Inferior parietal cortex (tissue), 1 donor: ENCODE data around the gene PUM2.

Source experiments
- DNase-seq: peaks from one replicate; pipeline ENCODE4 v3.0.0-alpha.2; 2016; ENCODE audit errors: extremely low spot score

PUM2 gene

DNA sequence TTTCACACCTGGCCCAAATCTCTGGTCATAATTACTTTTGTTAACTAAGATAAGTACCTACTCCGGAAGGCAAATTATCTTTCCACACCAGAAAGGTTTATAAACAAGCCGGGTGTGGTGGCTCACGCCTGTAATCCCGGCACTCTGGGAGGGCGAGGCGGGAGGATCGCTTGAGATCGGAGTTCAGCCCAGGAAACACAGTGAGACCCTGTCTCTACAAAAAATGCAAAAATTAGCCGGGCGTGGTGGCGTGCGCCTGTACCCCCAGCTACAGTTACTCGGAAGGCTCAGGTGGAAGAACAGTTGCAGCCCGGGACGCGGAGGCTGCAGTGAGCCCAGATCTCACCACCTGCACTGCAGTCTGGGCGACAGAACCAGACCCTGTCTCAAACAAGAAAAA is 2.1 kb downstream of the PUM2 start:
- DNase-seq: no peak

DNA sequence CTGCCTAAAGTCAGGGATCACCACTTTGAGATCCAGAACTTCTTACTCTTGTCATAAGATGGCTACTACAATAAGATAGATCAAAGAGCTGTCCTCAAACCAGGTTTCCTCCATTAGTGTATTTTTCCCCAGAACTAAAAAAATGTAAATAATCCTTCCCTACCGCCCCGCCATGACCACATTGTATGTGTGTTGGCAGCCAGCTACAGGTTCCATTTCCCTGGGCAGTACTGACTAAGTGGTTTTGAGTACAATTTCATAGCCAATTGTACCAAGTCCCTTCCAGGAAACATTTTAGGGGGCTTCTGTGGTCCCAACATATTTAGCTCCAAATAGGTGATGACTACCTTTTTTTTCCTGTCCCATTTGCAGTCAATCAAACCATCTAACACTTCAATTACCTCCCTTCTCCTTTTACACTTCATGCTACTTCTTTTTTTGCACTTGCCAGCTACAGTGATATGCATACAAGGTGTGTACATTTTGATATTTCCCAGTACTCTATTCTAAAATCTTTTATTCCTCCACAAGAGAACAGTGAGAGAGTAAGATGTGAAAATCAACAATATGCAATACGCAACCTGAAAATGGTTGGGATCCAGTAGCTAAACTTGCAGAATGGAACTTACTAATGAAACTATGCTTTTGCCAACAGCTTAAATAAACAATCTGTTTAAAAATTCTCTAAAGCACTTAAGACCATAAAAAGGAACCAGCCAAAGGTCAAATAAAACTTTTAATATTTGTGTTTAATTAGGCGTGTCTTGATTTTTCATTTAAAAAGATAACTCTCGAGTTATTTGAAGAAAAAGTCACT is 3.9 kb downstream of the PUM2 start:
- no peak for DNase-seq

- no peak for DNase-seq
Measured at GRCh38 chr2:20343128-20343527, 7.5 kb downstream of the PUM2 start.

DNA sequence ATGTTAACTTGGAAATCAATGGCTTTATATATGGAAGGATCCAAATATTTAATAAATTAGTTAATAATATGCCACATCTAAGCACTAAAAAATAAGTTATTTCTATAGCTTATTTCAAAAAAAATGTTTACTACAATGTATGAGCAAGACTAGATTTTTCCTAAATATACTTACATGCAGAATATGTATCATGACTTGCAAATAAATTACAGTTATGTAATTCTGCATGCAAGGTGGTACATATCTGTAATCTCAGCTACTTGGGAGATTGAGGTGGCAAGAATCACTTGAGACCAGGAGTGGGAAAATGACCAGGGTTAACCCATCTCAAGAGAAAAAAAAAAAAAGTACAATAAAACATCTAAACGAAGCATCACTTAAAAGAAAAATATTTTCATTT is 11.6 kb downstream of the PUM2 start:
- DNase-seq: no peak

DNA sequence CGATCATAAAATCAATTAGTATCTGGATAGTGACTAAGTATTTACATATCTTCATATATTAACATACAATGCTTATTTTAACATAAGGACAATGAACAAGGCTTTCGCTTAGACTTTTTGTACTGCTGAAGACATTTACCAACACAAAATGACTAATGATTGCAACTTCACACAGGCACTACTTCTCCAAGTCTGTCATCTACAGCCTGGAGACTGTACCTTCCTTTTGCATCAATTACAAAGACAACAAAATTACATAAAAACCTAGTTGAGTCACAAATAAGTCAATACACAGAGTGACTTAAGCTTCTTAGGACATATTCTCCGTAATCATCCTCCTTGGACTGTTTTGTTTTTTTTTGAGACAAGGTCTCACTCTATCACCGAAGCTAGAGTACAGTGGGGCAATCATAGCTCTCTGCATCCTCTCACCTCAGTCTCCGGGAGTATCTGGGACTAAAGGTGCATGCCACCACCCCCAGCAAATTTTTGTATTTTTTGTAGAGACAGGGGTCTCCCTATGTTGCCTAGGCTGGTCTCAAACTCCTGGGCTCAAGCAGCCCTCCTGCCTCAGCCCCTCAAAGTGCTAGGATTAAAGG is 15.9 kb downstream of the PUM2 start:
- no peak for DNase-seq

GRCh38 chr2:20333738-20334137 is 16.9 kb downstream of the PUM2 start:
- no peak for DNase-seq

- no peak for DNase-seq
Measured at GRCh38 chr2:20330192-20330591, 20.5 kb downstream of the PUM2 start.

- DNase-seq: no peak
Measured at GRCh38 chr2:20327370-20327769, 23.3 kb downstream of the PUM2 start.

DNA sequence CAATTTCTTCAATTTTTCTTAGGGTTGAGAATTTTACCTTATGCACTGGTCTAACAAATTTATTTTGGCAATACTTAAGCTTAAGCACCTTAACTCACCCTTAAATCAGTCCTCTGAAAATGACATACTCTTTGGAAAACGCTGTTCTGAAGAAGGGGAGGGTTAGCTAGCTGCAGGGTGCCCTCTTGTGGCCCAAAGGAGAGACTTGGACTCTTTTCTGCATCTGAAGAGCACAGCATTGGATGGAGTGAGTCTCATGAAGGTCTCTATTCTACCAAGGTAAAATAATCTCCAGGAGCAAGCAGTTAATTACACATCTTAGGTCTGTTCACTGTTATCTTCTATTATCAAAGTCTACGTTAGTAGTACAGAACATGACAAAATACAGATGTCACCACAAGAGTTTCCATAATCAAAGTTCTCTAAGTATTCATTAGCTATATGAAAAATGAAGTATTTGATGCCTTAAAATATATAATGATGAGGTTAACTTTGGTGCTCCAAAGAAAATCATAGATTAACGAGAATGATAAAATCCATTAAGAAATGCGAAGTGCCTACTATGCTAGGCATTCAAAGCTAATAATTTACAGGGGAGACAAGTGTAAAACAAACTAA is 24.4 kb downstream of the PUM2 start:
- DNase-seq: peak; percentile 72

DNA sequence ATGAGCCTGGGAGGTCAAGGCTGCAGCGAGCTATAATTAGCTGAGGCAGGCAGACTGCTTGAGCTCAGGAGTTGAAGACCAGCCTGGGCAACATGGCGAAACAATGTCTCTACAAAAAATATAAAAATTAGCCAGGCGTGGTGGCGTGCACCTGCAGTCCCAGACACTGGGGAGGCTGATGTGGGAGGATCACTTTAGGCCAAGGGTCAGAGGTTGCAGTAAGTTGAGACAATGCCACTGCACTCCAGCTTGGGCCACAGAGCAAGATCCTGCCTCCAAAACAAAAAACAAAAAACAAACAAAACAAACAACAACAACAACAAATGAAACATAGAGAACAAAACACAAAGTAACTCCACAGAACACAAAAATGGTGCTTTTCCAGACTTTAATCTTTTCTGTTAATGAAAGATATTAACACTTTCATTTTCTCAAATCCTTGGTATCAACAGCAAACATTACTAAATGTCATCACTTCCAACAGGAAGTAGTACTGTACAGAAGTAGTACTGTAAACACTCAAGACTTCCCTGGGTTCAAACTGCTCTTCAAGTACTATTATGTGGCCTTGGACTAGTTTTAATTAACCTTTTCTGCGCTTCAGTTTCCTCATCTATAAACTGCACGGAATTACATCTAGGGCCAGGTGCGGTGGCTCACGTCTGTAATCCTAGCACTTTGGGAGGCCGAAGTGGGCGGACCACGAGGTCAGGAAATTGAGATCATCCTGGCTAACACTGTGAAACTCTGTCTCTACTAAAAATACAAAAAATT is 27.9 kb downstream of the PUM2 start:
- DNase-seq: no peak

DNA sequence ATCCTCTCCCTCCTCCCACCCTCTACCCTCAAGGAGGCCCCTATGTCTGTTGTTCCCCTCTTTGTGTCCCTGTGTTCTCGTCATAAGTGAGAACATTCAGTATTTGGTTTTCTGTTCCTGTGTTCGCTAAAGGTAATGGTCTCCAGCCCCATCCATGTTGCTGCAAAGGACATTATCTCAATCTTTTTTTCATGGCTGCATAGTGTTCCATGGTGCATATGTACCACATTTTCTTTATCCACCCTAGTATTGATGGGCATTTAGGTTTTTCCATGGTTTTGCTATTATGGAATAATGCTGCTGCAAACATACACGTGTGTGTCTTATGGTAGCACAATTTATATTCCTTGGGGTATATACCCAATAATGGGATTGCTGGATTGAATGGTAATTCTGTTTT is 33.0 kb downstream of the PUM2 start:
- DNase-seq: no peak

DNA sequence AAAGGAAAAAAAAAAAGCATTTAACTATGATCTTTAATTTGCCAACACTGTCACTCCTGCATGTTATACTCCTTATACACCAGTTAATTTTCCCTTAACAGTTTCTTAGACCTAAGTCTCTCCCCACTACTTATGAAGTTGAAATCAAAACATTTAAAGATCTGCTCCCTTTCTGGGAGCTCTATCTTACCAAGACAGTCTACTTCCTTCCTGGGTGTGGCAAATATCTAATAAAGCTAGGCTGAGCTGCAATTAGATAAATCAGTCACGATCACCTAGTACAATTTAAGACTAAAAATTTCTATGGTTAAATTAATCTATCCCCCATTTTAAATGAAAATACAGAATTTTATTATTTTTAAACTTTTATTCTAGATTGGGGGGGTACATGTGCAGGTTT is 33.4 kb downstream of the PUM2 start:
- no peak for DNase-seq

DNA sequence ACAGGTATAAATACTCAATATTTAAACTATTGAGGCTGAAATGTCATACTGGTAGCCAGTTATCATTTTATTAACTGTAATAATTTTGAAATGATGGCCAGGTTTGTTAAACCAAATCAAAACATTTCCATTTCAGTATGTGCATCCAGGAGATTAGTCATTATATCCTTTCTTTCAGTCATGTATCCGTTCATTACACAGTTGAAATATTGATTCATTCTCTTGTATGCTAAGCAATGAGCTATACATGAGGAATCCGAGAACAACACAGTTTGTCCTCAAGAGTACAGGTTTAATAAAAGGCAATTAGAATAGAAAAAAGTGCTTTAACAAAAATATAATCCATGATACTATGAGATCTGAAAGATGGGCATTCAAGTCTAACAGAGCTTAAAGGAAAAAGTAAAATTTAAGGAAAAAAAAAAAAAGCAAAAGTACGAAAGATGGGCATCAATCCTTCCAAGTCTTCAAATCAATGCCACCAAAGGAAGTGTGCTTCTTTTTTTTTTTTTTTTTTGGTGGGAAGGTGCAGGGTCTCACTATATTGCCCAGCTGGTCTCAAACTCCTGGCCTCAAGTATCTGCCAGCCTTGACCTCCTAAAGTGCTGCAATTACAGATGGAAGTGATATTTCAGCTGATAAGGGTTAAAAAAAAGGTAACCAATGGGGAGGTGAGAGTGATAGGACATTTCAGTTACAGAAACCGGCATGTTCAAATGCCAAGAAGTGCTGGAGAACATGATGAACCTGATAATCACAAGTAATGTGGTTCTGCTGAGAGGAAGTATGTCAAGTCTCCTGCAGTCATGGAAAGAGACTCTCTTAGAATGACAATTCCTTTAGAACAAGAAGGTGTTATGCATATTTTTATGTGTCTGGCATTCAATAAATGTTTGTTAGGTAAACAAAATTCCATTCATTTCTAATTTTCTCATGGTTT is 35.8 kb downstream of the PUM2 start:
- DNase-seq: no peak

- DNase-seq: no peak
Measured at GRCh38 chr2:20313659-20314058, 37.0 kb downstream of the PUM2 start.

- no peak for DNase-seq
Measured at GRCh38 chr2:20309001-20309400, 41.6 kb downstream of the PUM2 start.

- DNase-seq: no peak
Measured at GRCh38 chr2:20307311-20307710, 43.3 kb downstream of the PUM2 start.

GRCh38 chr2:20304411-20304810 is 46.2 kb downstream of the PUM2 start:
- no peak for DNase-seq

- no peak for DNase-seq
Measured at GRCh38 chr2:20303966-20304365, 46.7 kb downstream of the PUM2 start.

- DNase-seq: no peak
Measured at GRCh38 chr2:20302019-20302418, 48.6 kb downstream of the PUM2 start.

GRCh38 chr2:20300656-20301055 is 50.0 kb downstream of the PUM2 start:
- DNase-seq: no peak

DNA sequence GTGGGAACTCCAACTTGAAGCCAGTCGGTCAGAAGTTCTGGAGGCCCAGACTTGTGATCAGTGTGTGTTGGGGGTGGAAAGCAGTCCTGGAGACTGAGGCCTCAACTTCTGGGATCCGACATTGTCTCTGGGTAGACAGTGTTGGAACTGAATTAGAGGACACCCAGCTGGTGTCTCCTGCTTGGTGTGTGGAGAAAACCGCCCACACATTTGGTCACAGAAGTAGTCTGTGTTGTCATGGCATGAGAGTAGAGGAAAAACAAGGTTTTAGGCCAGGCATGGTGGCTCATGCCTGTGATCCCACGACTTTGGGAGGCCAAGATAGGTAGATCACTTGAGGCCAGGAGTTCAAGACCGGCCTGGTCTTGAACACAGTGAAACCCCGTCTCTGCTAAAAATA is 51.5 kb downstream of the PUM2 start:
- no peak for DNase-seq
